GM18519 (cell line): ENCODE measurements around the gene OLFM4.
"Not testable (repeated sequence)": the region's sequence is repeated elsewhere in the genome, so short reads cannot be mapped to it uniquely, and the experiment has no call there.

ENCODE experiments used
- ATAC-seq: cut with Tn5 transposase; IDR thresholded peaks from one replicate; pipeline ENCODE4 v1.9.1; 2021; ENCODE audit warnings: mild to moderate bottlenecking, moderate library complexity; ENCODE audit not compliant: unreplicated experiment, low FRiP score

OLFM4 gene

DNA sequence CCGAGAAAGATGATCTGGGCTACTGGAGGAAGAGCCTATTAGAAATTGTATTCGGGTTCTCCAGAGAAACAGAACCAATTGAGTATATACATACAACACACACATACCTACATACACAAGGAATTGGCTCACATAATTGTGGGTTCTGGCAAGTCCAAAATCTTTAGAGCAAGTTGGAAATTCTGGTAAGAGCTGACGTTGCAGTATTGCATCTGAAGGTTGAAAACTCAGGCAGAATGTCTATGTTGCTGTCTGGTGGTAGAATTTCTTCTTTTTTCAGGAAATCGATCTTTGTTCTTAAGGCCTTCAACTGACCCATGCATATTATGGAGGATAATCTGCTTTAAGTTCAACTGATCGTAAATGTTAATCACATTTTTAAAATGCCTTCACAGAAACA, 15.5 kb upstream of the OLFM4 start:
- ATAC-seq, result no peak

DNA sequence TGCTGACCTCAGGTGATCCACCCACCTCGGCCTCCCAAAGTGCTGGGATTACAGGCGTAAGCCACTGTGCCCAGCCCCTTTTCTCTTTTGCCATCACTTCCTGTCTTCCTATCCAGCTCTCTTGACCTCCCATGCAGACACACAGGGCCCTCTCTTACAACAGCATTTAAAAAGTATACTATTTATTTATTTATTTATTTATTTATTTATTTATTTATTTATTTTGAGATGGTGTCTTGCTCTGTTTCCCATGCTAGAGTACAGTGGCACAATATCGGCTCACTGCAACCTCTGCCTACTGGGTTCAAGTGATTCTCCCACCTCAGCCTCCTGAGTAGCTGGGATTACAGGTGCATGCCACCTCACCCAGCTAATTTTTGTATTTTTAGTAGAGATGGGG, 14.6 kb upstream of the OLFM4 start:
- not testable (repeated sequence) for ATAC-seq

DNA sequence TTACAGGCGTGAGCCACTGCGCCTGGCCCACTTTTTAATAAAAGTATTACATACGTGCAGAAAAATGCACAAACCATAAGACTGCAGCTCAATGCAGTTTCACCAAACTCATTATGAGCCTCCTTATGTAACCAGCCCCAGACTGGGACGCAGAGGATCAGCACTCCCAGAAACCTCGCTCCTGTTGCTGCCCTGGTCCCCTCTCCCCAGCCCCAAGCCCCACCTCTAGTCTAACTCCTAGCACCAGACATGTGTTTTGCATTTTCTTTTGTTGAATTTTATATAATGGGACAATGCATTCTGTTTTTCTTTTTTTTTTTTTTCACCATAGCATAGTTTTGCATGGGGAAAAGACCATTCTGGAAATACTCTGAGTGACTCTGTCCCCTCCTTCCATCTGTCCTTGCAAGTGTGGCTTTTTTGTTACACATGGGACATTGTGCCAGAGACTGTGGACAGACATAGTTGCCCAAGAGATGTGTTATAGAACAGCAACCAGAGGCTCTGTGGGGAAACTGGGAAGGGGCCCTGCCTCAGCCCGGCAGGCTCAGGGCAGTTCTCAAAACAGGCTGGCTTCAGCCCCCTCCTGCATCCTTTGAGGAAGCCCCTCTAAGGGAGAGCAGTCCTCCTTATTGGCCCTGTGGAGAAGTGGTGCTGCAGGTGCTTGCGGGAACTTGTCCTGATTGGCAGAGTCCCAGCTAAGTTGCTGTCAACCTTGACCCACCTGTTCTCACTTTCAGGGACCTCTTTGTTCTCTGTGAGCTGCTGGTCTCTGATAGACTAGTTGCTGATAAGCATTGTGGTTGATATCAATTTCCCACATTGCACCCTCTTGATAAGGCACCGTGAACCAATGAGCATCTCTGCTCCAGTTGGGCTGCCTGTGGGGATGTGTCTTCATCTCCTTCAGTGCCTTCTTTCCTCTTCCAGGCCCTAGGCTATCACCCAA, 13.8 kb upstream of the OLFM4 start:
- no peak for ATAC-seq

DNA sequence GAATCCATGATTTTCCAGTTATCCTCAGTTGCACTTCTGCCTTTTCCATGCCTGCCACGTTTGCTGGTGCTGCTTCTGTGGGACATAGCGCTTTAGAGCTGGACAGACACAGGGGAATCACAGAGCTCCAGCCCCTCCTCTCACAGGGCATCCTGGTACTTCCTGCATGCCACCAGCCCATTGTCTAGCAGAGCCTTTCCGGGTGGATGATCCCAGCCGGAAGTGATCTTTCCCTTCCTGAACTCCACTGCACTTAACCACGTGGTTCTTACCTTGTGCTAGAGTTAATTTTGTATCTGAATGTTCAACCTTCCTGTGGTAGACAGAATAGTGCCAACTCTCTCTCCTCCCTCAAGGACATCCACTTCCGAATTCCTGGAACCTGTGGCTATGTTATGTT, 12.6 kb upstream of the OLFM4 start:
- ATAC-seq, result no peak

DNA sequence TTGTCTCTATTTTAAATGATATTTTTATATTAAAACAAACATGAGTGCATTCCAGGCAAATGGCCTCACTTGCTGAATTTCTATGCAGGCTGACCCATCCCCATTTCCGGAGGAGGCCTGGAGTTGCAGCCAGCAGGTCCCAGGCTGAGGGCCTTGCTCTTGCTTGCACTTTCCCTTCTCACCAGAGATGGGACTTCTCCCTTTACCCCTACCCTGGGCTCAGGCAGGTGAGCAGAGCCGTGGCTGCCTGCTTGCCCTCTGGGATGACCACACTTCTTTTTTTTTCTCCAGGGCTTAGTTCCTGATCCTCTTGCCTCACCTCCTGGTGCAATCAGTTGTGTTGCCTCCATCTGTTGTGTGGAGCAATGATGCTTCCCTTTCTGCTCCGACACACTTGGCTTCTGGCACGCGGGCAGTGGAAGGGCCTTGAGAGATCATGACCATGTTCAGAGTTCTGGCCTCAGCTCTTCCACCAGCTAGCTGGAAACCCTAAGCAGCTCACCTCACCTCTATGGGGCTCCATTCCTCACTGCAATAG, 11.1 kb upstream of the OLFM4 start:
- no peak for ATAC-seq

DNA sequence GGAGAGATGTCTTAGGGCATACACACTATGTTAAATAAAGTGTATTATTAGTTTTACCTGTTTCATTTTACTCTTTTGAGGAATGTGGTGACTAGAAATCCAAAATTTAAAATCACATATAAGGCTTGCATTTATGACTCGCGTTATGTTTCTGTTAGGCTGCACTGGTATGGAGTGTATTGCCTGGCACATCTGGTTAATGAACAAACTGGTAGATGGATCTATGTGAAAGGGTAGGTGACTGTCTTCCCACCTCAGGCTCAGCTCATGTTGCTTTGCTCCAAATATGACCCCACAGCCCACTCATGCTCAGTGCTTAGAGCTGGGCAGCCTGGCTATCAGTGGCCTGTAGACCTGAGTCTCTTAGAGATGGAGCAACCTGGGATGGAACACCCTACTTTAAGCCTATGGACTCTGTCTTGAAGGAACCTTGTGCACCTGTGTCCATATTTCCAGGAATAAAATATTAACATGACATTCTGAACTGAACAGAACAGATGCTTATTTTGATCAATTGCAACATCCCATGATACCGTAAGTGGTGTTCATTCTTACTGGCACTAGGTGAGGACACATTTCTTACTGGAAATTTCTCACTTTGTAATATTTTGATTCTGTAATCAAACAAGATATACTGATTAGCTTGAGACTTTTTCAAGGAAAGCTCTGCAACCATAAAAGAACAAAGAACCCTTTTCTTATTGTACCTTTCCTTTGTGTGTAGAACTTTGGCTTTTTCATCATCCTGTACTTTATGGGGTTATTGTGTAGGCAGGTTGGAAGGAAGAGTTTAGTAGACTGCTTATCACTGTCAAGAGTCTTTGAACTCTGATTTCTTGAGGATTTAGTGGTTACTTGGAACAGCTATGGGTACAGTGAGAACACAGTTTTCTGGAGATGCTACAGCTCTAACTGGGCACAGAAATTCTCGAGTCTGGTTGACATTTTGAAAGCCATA, 9.6 kb upstream of the OLFM4 start:
- no peak for ATAC-seq

DNA sequence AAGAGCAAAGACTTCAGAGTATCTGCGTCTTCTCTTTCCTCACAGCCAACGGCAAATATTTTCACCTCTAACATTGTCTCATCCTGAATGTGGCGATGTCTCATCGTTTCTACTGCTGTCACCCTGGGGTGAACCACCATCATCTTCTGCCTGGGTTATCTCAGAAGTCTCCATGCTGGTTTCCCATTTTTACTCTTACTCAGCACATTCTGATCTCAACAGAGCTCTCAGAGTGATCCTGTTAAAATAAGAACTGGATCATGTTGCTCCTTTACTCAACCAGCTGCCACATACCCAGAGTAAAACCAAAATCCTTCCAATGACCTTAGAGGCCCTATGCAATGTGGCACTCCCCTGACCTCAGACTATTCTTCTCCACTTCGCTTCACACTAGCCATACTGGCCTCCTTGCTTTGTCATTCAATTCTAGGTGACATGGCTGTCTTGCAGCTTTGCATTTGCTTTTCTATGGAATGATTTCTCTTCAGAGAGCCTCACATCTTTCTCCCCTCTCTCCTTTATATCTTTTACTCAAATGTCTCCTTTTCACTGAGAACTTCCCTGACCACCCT, 7.8 kb upstream of the OLFM4 start:
- ATAC-seq, result no peak

DNA sequence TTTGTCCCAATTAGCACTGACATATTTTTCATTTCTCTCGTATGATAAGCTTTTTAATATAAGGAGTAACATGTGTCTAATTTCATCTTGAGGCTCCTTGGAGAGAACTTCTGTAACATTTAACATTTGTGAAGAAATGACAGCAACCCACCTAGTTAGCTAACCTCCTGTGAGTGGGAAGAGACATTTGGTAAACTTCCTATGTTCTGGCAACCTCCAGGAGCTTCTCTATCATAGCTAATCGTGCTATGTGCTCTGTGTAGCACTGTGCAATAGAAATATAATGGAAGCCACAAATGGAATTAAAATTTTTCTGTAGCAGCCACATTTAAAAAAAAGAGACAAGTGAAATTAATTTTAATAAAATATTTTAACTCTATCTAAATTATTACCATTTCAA, 5.4 kb upstream of the OLFM4 start:
- ATAC-seq, result no peak

DNA sequence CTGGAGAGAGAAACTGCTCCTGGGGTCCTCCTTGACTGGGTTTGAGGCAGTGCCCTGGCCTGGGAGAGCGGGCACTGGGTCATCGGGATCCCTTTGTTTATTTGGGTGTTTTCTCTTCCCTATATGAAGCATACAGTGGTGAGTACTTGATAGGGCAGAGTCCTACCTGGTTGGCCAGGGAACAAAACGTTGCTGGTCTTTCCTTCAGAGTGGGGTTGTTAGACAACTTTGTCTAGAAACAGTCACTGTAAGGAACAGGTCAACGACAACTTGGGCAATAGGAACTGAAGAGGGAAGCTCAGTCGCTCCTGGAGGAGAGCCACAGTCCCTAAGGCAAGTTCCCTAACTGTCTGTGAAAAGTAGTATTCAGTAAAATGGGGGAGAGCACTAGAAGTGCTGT, 550 bp upstream of the OLFM4 start:
- no peak for ATAC-seq

DNA sequence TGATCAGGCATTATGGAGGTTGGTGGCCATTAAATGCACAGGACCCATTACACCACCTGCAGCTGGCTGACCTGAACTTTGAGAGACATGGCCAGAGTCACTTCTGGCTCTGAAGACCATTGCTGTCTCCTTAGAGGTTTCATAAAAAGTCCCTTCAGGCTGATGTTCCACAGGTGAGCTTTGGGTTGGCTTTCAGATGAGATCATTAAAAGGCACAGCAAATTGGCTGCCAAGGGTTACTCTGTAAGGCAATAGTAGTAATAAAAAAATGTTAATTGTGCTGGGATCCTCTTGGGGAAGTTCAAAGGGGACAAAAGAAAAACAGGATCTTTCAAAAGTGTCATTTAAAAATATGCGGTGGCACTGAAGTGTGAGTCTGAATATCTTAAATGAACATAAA, 4.2 kb downstream of the OLFM4 start:
- no peak for ATAC-seq

DNA sequence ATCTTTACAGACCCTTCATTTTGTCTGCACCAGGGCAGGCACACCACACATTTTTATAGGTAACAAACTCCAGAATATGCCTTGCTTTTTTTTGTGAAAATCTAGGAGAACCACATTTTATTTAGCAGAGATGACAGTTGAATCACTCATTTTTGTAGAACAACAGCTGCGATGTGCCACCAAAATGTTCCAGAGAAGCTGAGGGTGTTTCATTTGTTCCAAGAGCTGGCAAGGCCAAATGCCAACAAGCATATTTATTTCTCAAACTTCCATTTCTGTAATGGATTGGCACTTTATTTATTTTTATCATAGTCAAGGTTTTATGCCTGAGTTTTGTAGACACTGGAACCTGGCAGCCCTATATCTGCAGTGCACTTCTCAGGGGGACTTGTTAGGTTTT, 10.4 kb downstream of the OLFM4 start:
- no peak for ATAC-seq

DNA sequence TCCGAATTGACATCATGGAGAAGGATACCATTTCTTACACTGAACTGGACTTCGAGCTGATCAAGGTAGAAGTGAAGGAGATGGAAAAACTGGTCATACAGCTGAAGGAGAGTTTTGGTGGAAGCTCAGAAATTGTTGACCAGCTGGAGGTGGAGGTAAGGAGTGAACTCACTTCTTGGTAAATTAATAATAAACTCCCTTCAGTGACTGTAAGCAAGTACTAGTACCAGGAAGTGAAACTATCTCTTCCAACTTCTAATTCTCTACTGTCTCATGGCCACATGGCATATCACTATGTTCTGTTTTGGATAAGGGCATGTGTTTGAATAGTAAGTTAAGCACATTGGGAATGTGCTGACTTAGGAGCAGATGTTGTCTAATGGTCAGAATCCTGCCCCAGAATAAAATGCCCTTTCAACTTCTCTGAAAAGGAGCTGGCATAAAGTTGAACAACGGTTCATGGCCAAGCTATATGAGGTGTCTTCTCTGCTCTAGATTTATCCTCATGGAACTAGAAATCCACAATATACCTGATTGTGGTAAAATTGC, 13.4 kb downstream of the OLFM4 start:
- ATAC-seq, result no peak

DNA sequence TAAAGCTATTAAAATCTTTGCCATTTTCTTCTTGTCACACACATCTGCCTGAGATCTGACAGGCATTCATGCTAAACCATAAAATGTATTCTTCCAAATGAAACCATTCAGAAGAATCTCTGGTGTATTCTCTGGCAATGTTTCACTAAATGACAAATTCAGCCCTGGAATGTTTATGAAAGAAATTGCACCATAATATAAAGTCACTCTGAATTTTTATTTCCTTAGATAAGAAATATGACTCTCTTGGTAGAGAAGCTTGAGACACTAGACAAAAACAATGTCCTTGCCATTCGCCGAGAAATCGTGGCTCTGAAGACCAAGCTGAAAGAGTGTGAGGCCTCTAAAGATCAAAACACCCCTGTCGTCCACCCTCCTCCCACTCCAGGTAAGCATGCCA, 14.3 kb downstream of the OLFM4 start:
- no peak for ATAC-seq

DNA sequence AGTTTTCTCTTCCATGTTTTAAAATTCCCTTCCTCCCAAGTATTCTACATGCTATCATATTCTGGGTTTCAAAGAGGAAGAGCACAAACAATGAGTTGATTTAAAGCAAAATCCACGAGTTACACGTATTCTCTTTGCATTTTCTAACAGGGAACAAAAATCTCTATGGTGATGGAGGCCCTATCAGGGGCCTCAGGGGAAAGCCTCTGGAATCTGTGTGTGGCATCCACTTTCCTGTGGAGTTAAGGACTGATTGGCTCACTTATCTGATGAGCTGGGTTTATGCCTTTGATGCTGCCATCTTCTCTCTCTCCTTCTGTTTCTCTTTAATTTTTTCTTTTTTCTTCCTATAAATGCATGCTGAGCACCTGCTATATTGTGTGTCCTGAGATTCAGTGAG, 14.8 kb downstream of the OLFM4 start:
- no peak for ATAC-seq

DNA sequence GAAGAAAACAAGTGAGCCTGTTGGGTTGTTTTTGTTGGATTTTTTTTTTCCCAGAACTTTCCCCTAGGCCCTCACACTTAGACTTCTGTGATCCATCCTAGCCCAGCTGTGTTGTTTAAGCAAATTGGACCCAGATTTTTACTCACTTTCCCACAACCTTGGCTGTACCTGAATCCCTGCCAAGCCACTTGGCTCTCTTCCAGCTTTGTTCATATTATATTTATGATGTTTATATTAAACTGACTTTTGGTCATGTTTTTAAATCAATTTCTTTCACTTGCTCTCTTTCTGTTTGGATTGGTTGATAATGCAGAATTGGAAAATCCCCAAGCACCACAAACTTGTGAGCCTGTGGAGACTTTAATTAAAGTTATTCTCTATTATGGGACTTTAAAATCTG, 16.6 kb downstream of the OLFM4 start:
- ATAC-seq, result no peak

DNA sequence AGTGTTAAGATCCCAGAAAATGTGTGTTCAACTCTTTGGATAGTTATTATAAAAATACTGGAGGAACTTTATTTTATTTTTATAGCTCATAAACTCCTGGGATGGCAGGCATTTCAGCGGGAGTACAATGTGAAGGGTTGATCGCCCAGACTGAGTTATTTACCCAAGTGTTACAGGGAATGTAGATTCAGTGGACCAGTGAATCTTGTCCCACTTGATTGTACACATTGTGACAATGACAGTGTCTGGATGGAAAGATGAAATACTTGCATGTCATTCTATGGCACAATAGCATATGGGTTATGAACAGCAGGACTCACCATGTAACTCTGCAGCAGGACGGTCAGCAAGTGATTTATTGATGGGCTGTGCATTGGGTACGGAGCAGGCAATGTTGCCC, 20.3 kb downstream of the OLFM4 start:
- no peak for ATAC-seq

DNA sequence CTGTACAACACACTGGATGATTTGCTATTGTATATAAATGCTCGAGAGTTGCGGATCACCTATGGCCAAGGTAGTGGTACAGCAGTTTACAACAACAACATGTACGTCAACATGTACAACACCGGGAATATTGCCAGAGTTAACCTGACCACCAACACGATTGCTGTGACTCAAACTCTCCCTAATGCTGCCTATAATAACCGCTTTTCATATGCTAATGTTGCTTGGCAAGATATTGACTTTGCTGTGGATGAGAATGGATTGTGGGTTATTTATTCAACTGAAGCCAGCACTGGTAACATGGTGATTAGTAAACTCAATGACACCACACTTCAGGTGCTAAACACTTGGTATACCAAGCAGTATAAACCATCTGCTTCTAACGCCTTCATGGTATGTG, 21.5 kb downstream of the OLFM4 start:
- no peak for ATAC-seq

DNA sequence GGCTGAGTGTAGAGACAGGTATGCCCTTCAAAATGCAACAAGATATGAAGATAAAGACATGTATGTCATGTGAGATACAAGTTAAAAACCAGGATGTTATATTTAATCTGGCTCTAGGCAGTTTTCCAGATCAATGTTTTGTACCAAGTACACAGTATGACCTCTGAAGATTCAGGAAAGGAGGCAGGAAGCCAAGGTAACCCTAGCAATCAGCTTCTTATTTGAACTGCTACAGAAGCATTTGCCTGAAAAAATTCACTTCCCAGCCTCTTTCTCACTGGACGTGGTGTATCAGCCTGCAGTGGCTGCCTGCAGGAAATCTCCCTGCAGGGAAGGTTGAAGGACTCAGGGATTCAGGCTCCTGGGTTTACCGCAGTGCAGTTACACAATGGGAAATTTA, 24.1 kb downstream of the OLFM4 start:
- no peak for ATAC-seq

DNA sequence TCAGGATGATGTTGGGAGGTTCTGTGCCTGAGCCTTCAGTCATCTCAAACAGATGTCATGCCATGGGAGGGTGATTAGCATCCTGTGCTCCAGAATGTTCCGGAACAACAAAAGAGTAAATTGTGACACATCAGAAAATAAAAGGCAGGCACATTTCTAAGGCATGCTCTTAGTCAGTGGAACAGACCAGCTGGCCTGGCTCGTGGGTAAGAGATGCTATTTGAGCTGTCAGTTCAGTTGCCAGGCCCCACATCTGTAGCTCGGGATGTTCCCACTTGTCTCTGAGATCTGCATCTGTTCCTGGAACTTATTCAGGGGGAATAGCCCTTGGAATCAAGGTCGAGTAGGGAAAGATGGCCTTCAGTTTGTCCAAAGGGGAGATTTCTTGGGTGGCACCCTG, 26.0 kb downstream of the OLFM4 start:
- no peak for ATAC-seq

DNA sequence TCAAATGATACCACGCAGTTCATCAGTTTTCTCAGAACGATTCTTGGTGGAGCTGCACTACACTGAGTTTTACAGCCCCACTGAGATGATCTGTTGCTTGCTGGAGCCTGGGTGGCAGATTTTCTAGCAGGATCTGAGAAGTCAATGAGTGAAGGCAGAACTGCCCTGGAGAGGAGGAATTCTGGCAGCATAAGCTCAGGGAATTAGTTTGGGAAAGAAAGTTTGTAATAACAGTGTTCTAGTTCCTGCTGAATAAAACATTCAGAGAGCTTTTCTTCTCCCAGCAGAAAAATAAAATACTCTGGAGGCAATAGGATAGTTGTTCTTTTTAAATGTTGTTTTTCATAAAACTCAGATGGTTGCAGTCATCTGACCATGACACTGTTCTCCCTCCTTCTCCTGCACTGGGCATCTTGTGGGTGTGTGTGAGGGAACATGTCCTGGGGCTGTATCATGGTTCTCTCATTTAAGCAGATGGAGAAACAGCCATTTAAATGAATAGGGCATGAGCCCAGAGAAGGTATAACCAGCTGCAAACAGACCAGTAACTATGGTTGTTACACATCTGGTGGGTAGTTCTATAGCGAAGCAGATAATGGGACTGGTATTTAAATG, 29.6 kb downstream of the OLFM4 start:
- no peak for ATAC-seq
